H1 (cell line): ENCODE data around the gene TNNT3. TPM values are rescaled to one million over a fixed set of nuclear protein-coding genes. Genes with fewer than 3 reads are reported as not detected.
A peak's percentile ranks its signal among the peaks of the same experiment; 100 is the strongest.

Experiments
- CTCF ChIA-PET: fragments of 300-600 bp; sonication (Branson Sonifier 250); formaldehyde crosslinking; loops from one replicate; lab custom pipeline; 2021; ENCODE audit not compliant: partially characterized antibody; lab: Charles Lee
- POLR2A ChIA-PET: fragments of 300-600 bp; sonication (Branson Sonifier 250); formaldehyde crosslinking; loops from one replicate; lab custom pipeline; 2021; ENCODE audit warnings: inconsistent platforms; ENCODE audit not compliant: partially characterized antibody; lab: Charles Lee
- DNase-seq, 2 experiments: peaks; one replicate each; pipeline versions ENCODE4 v3.0.0 to v3.0.0-alpha.2; 2010 to 2022; ENCODE audit warnings: low spot score in 2 of 2, low read depth in 1 of 2, mixed read lengths in 1 of 2
- FAIRE-seq: peaks from 2 replicates; lab custom pipeline; 2011; peaks lifted over from hg19 to GRCh38; lab: Jason Lieb, UNC
- H2AFZ ChIP-seq: 2 replicates; pipeline ENCODE4 v1.8.1; 2012; ENCODE audit warnings: low read length, inconsistent platforms
- H2AK5ac ChIP-seq: 2 replicates; pipeline ENCODE4 v1.6.1; 2013; ENCODE audit warnings: low read depth, low read length
- H2BK120ac ChIP-seq: replicated peaks from 2 replicates; pipeline ENCODE3; 2013; ENCODE audit warnings: low read depth, low read length, inconsistent platforms
- H2BK12ac ChIP-seq: 2 replicates; pipeline ENCODE4 v1.6.1; 2013; ENCODE audit warnings: low read depth, low read length
- H2BK15ac ChIP-seq: 2 replicates; pipeline ENCODE4 v1.6.1; 2013; ENCODE audit warnings: low read length
- H2BK20ac ChIP-seq: 2 replicates; pipeline ENCODE4 v1.6.1; 2013; ENCODE audit warnings: low read length
- H2BK5ac ChIP-seq: 2 replicates; pipeline ENCODE4 v1.6.1; 2013; ENCODE audit warnings: low read depth, low read length
- H3K14ac ChIP-seq: 2 replicates; pipeline ENCODE4 v1.6.1; 2013; ENCODE audit warnings: inconsistent platforms; ENCODE audit not compliant: insufficient read length
- H3K18ac ChIP-seq: 2 replicates; pipeline ENCODE4 v1.6.1; 2013; ENCODE audit warnings: low read length; ENCODE audit errors: extremely low read depth
- H3K23ac ChIP-seq: 2 replicates; pipeline ENCODE4 v1.6.1; 2013; ENCODE audit warnings: inconsistent platforms; ENCODE audit not compliant: insufficient read length
- H3K23me2 ChIP-seq: 2 replicates; pipeline ENCODE4 v1.6.1; 2013; ENCODE audit warnings: low read depth, low read length
- H3K27ac ChIP-seq: 2 replicates; pipeline ENCODE4 v1.6.1; 2011; ENCODE audit warnings: low read depth, low read length, inconsistent platforms
- H3K27me3 ChIP-seq, 4 experiments: replicated peaks in 1 of 4; 1 replicate in 1 of 4; 2 replicates in 3 of 4; pipeline versions ENCODE4 v1.6.1 to v1.8.1; 2011 to 2013; ENCODE audit warnings: low read length in 3 of 4, mild to moderate bottlenecking in 3 of 4, inconsistent platforms in 2 of 4, mixed read lengths in 2 of 4, moderate library complexity in 1 of 4; ENCODE audit not compliant: control insufficient read depth in 3 of 4, insufficient read depth in 3 of 4; ENCODE audit errors: extremely low read depth in 1 of 4
- H3K36me3 ChIP-seq, 4 experiments: 2 replicates each; pipeline versions ENCODE4 v1.6.1 to v1.8.1; 2011 to 2013; ENCODE audit warnings: mild to moderate bottlenecking in 4 of 4, low read length in 3 of 4, moderate library complexity in 2 of 4, control low read depth in 1 of 4, inconsistent platforms in 1 of 4; ENCODE audit not compliant: insufficient read depth in 4 of 4, control insufficient read depth in 2 of 4
- H3K4ac ChIP-seq: replicated peaks from 2 replicates; pipeline ENCODE3; 2013; ENCODE audit warnings: low read length, low read depth, mixed read lengths, inconsistent platforms; ENCODE audit not compliant: insufficient read length
- H3K4me1 ChIP-seq, 4 experiments: replicated peaks in 1 of 4; 1 replicate in 1 of 4; 2 replicates in 3 of 4; pipeline versions ENCODE4 v1.6.1 to v1.8.1; 2011 to 2013; ENCODE audit warnings: low read length in 3 of 4, inconsistent platforms in 2 of 4, mixed read lengths in 1 of 4; ENCODE audit not compliant: insufficient read depth in 4 of 4, control insufficient read depth in 3 of 4
- H3K4me2 ChIP-seq, 2 experiments: 2 replicates each; pipeline versions ENCODE4 v1.6.1 to v1.8.1; 2011 to 2013; ENCODE audit warnings: low read depth in 2 of 2, low read length in 2 of 2, control low read depth in 1 of 2, inconsistent platforms in 1 of 2, mild to moderate bottlenecking in 1 of 2; ENCODE audit not compliant: insufficient read depth in 1 of 2
- H3K4me3 ChIP-seq, 4 experiments: fragments of 200-600, 300-600 bp in 1 of 4; sonication (generic), shearing (Covaris generic), sonication (Bioruptor Twin) in 1 of 4; 2 replicates each; pipeline versions ENCODE4 v1.5.1 to v1.8.1; 2011 to 2016; ENCODE audit warnings: low read length in 4 of 4, low read depth in 3 of 4, control low read depth in 2 of 4, inconsistent platforms in 2 of 4, mild to moderate bottlenecking in 2 of 4, mixed read lengths in 1 of 4, moderate library complexity in 1 of 4; ENCODE audit not compliant: insufficient read depth in 2 of 4; ENCODE audit errors: extremely low read depth in 1 of 4
- H3K56ac ChIP-seq: replicated peaks from 2 replicates; pipeline ENCODE3; 2013; ENCODE audit warnings: low read depth, mild to moderate bottlenecking, mixed read lengths, low read length, inconsistent platforms; ENCODE audit not compliant: insufficient read length
- H3K79me1 ChIP-seq: 2 replicates; pipeline ENCODE4 v1.6.1; 2013; ENCODE audit warnings: low read depth, low read length, control low read depth
- H3K79me2 ChIP-seq, 2 experiments: 2 replicates each; pipeline versions ENCODE4 v1.6.1 to v1.8.1; 2012 to 2013; ENCODE audit warnings: low read length in 2 of 2, mild to moderate bottlenecking in 2 of 2, inconsistent platforms in 1 of 2; ENCODE audit not compliant: insufficient read depth in 2 of 2, control insufficient read depth in 1 of 2
- H3K9ac ChIP-seq, 4 experiments: replicated peaks in 1 of 4; 1 replicate in 1 of 4; 2 replicates in 3 of 4; pipeline versions ENCODE4 v1.6.1 to v1.8.1; 2011 to 2013; ENCODE audit warnings: low read depth in 3 of 4, low read length in 3 of 4, control low read depth in 2 of 4, mild to moderate bottlenecking in 2 of 4, moderate library complexity in 2 of 4, inconsistent platforms in 1 of 4; ENCODE audit errors: extremely low read depth in 1 of 4
- H3K9me3 ChIP-seq, 2 experiments: 2 replicates each; pipeline versions ENCODE4 v1.6.1 to v1.8.1; 2012 to 2013; ENCODE audit warnings: mild to moderate bottlenecking in 2 of 2, moderate library complexity in 2 of 2, control low read depth in 1 of 2, inconsistent platforms in 1 of 2, low read depth in 1 of 2, low read length in 1 of 2, mixed read lengths in 1 of 2; ENCODE audit not compliant: insufficient read depth in 2 of 2
- H4K20me1 ChIP-seq, 2 experiments: replicated peaks in 1 of 2; 2 replicates each; pipeline versions ENCODE3 to v1.8.1; 2011 to 2013; ENCODE audit warnings: inconsistent platforms in 2 of 2, low read length in 2 of 2, mild to moderate bottlenecking in 1 of 2; ENCODE audit not compliant: insufficient read depth in 2 of 2, control insufficient read depth in 1 of 2
- H4K5ac ChIP-seq: 2 replicates; pipeline ENCODE4 v1.6.1; 2013; ENCODE audit warnings: low read length, low read depth, mixed read lengths, inconsistent platforms; ENCODE audit not compliant: insufficient read length
- H4K8ac ChIP-seq: 2 replicates; pipeline ENCODE4 v1.8.0; 2013; ENCODE audit warnings: mild to moderate bottlenecking, moderate library complexity, low read length, inconsistent platforms; ENCODE audit not compliant: insufficient read depth; ENCODE audit errors: extremely low read depth
- H4K91ac ChIP-seq: replicated peaks from 2 replicates; pipeline ENCODE3; 2013; ENCODE audit warnings: low read length, mixed read lengths, inconsistent platforms; ENCODE audit not compliant: insufficient read length
- ATF3 ChIP-seq: IDR thresholded peaks from 2 replicates; pipeline ENCODE4 v1.6.1; 2011; ENCODE audit warnings: low read depth, mild to moderate bottlenecking, low read length; ENCODE audit not compliant: insufficient read depth
- BACH1 ChIP-seq: IDR thresholded peaks from 2 replicates; pipeline ENCODE4 v1.6.1; 2012; ENCODE audit warnings: low read length, improper control_type of control experiment
- BCL11A ChIP-seq, 2 experiments: IDR thresholded peaks; one replicate each; pipeline ENCODE4 v1.6.1; 2011; ENCODE audit warnings: low read depth in 2 of 2, low read length in 2 of 2, mild to moderate bottlenecking in 2 of 2
- CBX5 ChIP-seq: fragments of 300-800, 300-1000 bp; sonication (generic); IDR thresholded peaks from 2 replicates; pipeline ENCODE4 v1.7.1; 2016; ENCODE audit warnings: antibody characterized with exemption, low read length, low read depth
- CREB1 ChIP-seq: IDR thresholded peaks from 2 replicates; pipeline ENCODE4 v1.6.1; 2012; ENCODE audit warnings: inconsistent platforms
- CTBP2 ChIP-seq: IDR thresholded peaks from 2 replicates; pipeline ENCODE4 v1.7.0; 2011; ENCODE audit warnings: borderline replicate concordance, mild to moderate bottlenecking, moderate library complexity, mixed read lengths, low read length; ENCODE audit not compliant: insufficient read depth, insufficient read length
- EGR1 ChIP-seq: IDR thresholded peaks from 2 replicates; pipeline ENCODE4 v1.6.1; 2011; ENCODE audit warnings: low read depth, low read length, borderline replicate concordance
- JUND ChIP-seq: IDR thresholded peaks from 2 replicates; pipeline ENCODE4 v1.6.1; 2011; ENCODE audit warnings: mild to moderate bottlenecking, improper control_type of control experiment, low read length
- KDM5A ChIP-seq: fragments of 200-600 bp; IDR thresholded peaks from 2 replicates; pipeline ENCODE4 v1.7.1; 2012; ENCODE audit warnings: mild to moderate bottlenecking, low read length, inconsistent platforms, mixed read lengths
- SAP30 ChIP-seq: fragments of 300-600 bp; sonication (generic); IDR thresholded peaks from 2 replicates; pipeline ENCODE4 v1.7.1; 2012; ENCODE audit warnings: low read length, moderate library complexity, mild to moderate bottlenecking, inconsistent platforms; ENCODE audit not compliant: insufficient read depth, insufficient replicate concordance
- SUZ12 ChIP-seq: fragments of 200-600 bp; sonication (generic); IDR thresholded peaks from 2 replicates; pipeline ENCODE4 v1.6.1; 2012; ENCODE audit warnings: mild to moderate bottlenecking, inconsistent platforms, low read length, moderate library complexity, mixed read lengths
- WGBS, 2 experiments: shearing (Covaris generic) in 1 of 2; methylation state at CpG; one replicate each; pipeline versions ENCODE4 v1.1.6 to v1.1.7; 2013 to 2015; ENCODE audit warnings: low lambda C conversion rate in 2 of 2, mixed read lengths in 2 of 2, inconsistent platforms in 1 of 2, low coverage in 1 of 2, missing lambda C conversion rate in 1 of 2; ENCODE audit not compliant: insufficient replicate concordance in 2 of 2, insufficient coverage in 1 of 2, insufficient read length in 1 of 2; ENCODE audit errors: extremely low coverage in 1 of 2, missing lambda C conversion rate in 1 of 2; 5-methylcytosine and 5-hydroxymethylcytosine counted together
- polyA plus RNA-seq, 7 experiments: library from polyadenylated mRNA; depleted of rRNA in 3 of 7; stranded (reverse) in 5 of 7; unstranded in 2 of 7; fragments of >200 nt in 5 of 7; fragments of 200-250 nt in 2 of 7; gene quantifications; 1 replicate in 5 of 7; 2 replicates in 1 of 7; 4 replicates in 1 of 7; pipeline versions ENCODE4 v1.2.1 to v1.2.3, GENCODE V29; 2011 to 2013; ENCODE audit warnings: missing spikeins in 2 of 7, mixed read lengths in 2 of 7
- total RNA-seq: library from RNA; stranded (reverse); fragmentation: NEBNext Ultra II Directional; extraction: Animal tissue kit (Norgen Biotek cat#: 25700); gene quantifications from 2 replicates; pipeline ENCODE4 v1.2.1, GENCODE V29; 2021

TNNT3 gene
- total and polyA plus RNA-seq, 2 of the 8 experiments (the other 6 are each of a cell fraction or from before 2014, with no cell fraction given) = not detected

GRCh38 chr11:1943576-1943975, 24.1 kb downstream of the TNNT3 start:
- Histone ChIP-seq H2AK5ac (no peak overlapping the region), H2BK15ac (no peak overlapping the region), H3K4me2 (no peak overlapping the region), H3K27ac (no peak overlapping the region), H3K4me1 (peaks cover 0 to 7% (median 0%) of the 10 kb centered on the region in 4 experiments; a peak in 2 of 7 replicates), H3K4me3 (no peak overlapping the region), H4K5ac (no peak overlapping the region), H3K23me2 (peaks cover 2% of the 10 kb centered on the region; the same call in 1 of the 2 replicates), H3K36me3 (no peaks in the 10 kb centered on the region), H3K56ac (no peak overlapping the region), H3K9ac (no peak overlapping the region), H3K79me1 (no peaks in the 10 kb centered on the region), H2BK120ac (no peak overlapping the region), H2BK12ac (0 out of 2 replicates have a peak overlapping the region, but pooled peaks have one; percentile 39), H3K18ac (peak overlapping the region; percentile 71), H2BK5ac (no peak overlapping the region; the same call in 1 of the 2 replicates), H2BK20ac (no peak overlapping the region), H3K14ac (no peak overlapping the region), H2AFZ (no peak overlapping the region), H3K4ac (no peak overlapping the region), H3K9me3 (no peaks in the 10 kb centered on the region), H4K8ac (no peak overlapping the region), H3K27me3 (no peaks in the 10 kb centered on the region), H3K79me2 (no peaks in the 10 kb centered on the region), H4K91ac (peak overlapping the region; percentile 84), H3K23ac (no peak overlapping the region), H4K20me1 (no peaks in the 10 kb centered on the region)
- DNase-seq (peak in 1 of 2 experiments; percentile 49), FAIRE-seq (no peak)
- ChIA-PET POLR2A (no interaction called here), CTCF (interaction anchor here (1.5 kb wide), 1 partner anchor 210 kb away, joined by 6 read pairs; no protein-coding TSS in a partner anchor)
- WGBS, 2 experiments = 87% methylated on average over 15 of the region's 15 CpGs; no CpG with 5 or more reads in 1 of the 2 experiments
- TF ChIP-seq CBX5 (no peak), KDM5A (no peak), BCL11A (IDR thresholded peaks at IDR 0.05; ENCODE audit: low read depth in 2 of 2, low read length in 2 of 2) (no peak), ATF3 (no peak), SUZ12 (no peak), CREB1 (no peak), CTBP2 (no peak), EGR1 (no peak), JUND (no peak), BACH1 (no peak), SAP30 (no peak)
